Inflammatory macrophage (primary cell): ENCODE results near the gene FLNB.
"Not testable (repeated sequence)": the region's sequence is repeated elsewhere in the genome, so short reads cannot be mapped to it uniquely, and the experiment has no call there.

Experiments
- DNase-seq, 2 donors: peaks; one replicate each; pipeline ENCODE4 v3.0.0-alpha.2; 2020 to 2022

FLNB gene

GRCh38 chr3:58035524-58036255, 27.5 kb downstream of the FLNB start:
- no peak for DNase-seq

DNA sequence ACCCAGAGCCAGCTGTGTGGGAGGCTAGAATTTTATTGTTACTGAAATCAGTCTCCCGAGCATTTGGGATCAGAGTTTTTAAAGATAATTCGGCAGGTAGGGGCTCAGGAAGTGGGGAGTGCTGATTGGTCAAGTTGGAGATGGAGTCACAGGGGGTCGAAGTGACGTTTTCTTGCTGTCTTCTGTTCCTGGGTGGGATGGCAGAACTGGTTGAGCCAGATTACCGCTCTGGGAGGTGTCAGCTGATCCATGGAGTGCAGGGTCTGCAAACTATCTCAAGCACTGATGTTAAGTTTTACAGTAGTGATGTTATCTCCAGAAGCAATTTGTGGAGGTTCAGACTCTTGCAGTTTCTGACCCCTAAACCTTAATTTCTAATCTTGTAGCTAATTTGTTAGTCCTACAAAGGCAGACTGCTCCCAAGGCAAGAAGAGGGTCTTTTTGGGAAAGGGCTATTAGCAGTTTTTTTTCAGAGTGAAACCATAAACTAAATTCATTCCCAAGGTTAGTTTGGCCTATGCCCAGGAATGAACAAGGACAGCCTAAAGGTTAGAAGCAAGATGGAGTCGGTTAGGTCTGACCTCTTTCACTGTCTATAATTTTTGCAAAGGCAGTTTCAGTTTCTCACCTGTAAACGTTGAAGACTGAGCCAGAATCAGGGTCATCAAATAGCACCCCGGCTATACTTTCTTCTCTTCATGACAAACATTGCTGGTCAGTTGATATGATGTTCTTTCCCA, 28.2 kb downstream of the FLNB start:
- no peak for DNase-seq

DNA sequence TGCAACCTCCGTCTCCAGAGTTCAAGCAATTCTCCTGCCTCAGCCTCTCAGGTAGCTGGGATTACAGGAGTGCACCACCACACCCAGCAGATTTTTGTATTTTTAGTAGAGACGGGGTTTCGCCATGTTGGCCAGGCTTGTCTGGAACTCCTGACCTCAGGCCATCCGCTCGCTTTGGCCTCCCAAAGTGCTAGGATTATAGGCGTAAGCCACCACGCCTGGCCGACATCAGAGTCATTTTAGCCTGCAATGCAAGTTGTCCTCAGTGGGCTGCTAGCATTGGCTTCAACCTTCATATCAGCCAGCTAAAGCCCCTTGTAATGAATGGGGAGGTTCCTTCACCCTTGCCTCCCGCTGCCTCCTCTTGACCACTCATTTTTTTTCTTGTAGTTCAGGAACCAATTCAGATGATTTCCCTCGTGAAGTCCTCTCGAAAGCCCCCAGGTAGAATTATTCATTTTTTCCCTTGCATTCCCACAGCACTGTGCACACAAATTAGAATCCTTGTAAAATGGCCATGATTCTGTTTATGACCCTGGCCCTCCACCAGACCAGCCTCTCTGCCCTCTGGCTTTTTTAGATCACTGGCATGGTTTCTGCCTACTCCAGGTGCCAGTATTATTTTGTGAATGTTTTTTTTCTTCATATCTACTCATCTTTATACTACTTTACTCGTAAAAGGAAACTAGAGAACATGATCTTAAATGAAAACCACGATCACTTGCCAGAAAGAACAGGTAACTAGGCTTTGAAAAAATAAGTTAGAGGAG, 29.1 kb downstream of the FLNB start:
- DNase-seq = no peak

GRCh38 chr3:58038675-58039292, 30.6 kb downstream of the FLNB start:
- DNase-seq = peak; percentile 64 to 83

- peak; percentile 21 to 22 for DNase-seq
Measured at GRCh38 chr3:58039601-58040000, 31.4 kb downstream of the FLNB start.

- DNase-seq = no peak
Measured at GRCh38 chr3:58041182-58041825, 33.1 kb downstream of the FLNB start.

DNA sequence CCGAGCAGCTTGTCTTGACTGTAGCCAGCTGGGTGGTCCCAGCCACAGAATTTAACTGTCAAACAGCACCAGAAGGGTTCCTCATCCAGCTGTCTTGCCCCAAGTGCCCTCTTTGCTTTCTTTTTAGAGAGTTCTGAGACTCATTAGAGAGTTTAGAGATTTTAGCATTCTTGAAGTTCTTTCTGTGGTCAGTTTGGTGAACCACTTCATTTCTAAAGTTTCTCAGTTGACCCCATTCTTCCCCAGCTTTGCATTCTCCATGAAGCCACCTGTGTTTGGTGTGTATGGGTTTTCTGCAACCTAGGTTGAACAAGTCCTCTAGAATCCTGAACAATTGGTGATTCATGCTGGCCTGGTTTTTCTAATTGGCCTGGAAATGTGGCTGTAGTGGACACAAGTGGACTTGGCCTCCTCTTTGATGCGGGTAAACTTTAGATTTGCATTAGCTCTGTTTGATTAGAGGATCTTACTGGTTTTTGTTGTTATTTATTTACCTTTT, 33.7 kb downstream of the FLNB start:
- DNase-seq = no peak

DNA sequence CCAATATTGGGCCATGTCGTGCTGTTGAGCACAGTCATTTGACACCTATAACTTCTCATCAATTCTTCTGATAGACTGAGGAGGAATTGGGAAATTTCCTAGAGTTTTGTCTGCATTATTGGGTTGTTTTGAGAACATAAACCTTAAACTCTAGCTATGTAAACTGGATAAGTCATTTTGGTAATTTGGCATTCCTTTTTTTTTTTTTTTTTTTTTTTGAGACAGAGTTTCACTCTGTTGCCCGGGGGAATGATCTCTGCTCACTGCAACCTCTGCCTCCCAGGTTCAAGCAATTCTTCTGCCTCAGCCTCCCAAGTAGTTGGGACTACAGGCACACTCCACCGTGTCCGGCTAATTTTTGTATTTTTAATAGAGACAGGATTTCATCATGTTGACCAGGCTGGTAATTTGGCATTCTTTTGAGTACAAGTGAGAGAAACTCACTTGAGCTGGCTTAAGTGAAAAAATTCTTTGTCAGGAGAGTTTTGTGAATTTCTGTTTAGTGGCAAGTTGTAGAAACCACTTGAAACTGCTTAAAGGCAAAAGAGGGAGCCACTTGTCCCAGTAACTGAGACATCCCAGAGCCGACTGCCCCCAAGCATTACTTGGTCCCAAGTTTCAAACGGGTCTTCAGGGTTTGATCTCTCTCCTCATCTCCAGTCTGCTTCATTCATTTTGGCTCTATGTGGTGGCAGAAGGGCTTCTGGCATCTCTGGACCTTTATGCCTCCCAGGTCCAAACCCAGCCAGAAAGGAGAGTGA, 34.9 kb downstream of the FLNB start:
- no peak for DNase-seq

DNA sequence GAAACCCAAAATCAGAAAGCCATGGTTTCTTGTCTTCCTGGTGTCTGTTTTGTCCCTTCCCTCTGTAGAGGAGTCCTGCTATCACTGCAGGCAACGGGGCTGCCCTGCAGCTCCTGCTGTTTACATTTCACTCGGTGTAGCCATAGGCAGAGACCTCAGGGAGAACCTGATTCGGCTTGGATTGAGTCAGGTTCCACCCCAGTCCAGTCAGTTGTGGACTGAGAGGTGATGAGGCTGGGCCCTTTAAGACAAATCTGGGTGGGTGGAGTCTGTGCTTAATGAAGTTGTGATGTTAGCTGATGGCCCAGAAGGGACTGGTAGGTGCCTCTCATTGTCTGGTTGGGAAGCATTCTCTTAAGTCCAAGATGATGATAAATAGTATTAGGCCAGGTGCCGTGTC, 35.7 kb downstream of the FLNB start:
- no peak for DNase-seq

DNA sequence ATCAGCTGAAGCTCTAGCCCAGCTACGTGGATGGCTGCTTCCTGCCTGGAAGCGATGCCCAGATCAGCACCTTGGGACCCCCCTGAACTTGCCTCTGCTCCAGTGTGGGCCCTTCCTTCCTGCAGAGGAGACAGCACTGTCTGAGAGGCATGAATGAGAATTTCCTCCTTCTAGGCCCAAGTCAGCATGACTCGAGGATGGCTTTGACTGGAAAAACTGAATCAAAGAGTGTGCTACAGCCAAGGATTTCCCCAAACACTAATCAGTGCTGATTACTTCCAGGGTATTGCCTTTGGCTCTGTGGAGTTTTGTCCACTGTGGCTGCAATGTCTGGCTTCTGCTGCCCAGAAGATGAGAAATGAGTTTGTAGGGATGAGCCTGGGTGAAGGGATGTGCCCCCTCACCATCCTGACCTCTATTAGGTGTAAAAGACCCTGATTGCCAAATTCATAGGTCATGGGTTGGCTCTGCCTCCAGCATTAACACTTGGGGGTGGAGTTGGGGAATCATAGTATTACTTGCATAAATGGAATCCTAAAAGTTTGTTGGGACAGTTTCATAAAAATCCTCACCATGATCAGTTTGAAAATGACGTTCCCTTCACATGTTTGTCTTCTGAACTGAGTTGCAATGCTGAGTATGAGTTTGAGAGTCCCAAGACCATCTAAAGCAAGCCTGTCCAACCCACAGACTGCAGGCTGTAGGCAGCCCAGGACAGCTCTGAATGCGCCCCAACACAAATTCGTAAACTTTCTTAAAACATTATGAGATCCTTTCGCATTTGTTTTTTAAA, 36.7 kb downstream of the FLNB start:
- DNase-seq = no peak

DNA sequence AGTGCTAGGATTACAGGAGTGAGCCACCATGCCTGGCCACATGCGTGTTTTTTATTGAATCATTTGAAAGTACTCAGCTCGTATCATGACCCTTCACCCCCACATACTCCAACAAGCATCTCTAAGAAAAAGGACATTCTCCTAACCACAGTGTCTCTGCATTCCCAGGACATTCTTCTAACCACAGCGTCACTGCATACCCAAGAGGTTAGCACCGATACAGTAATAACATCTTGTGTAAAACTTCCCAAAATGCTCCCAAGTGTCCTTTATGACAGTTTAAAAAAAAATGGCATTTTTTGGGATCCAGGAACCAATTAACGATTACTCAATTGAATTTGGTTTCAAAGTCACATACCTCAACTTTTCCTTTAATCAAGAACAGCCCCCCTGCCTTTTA, 39.6 kb downstream of the FLNB start:
- DNase-seq = no peak

GRCh38 chr3:58048301-58048700, 40.1 kb downstream of the FLNB start:
- no peak for DNase-seq

- DNase-seq = no peak
Measured at GRCh38 chr3:58049143-58049785, 41.0 kb downstream of the FLNB start.

- DNase-seq = peak; percentile 77 to 80
Measured at GRCh38 chr3:58051196-58051595, 43.0 kb downstream of the FLNB start.

DNA sequence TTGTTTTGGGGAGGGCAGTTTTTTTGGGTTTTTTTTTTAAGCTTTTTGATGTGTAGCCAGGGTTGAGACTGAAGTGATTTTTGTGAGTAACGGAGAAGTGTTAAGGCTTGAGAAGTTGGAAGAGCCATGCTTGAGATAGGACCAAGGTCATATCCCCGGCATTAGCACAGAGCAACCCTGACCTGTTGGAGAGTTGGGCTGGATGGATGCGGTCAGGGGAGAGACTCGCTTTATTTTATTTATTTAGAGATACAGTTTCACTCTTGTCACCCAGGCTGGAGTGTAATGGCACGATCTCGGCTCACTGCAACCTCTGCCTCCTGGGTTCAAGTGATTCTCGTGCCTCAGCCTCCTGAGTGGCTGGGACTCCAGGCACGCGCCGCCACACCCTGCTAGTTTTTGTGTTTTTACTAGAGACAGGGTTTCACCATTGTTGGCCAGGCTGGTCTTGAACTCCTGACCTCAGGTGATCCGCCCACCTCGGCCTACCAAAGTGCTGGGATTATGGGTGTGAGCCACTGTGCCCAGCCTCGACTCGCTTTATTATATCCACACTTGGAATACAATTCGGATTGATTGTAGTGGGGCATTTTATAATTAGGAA, 43.5 kb downstream of the FLNB start:
- not testable (repeated sequence) for DNase-seq

DNA sequence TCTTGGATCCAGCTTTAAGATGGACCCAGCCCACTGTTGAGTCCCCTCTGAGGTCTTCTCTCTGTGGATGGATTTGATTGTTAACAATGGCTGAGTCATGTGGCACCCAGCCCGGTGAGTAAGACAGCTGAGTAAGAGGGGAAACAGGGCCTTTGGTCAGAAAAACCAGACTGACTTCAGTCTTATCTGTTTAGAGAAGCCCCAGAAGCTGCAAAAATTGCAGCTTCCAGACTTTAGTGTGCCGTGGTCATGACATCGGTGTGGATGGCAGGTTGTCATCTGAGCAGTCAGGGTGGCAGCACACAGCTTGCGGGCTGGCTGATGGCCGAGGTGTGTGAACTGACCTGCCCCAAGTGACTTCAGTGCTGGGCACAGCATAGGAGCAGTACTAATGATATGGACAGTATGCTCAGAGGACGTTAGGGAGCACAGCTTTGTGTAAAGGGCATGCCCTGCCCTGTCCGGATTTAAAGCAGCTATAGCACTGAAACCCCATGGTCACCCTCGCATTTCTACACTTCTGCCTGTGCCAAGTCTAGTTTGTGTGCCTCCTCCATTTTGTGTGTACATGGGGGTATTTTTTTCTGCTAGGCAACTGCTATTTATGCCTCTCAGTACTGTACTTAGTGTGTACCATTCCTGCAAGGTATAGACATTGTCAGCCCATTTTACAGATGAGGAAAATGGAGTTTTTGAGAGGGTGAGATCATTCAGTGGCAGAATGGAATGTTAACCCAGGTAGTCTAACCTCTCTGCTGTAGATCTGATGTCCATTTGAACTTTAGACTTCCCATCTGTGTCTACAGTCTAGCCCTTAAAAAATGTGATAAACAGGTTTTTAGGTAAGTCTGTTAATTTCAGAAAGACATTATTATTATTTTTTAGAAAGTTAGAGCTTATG, 44.4 kb downstream of the FLNB start:
- DNase-seq = peak; percentile 72 to 82

DNA sequence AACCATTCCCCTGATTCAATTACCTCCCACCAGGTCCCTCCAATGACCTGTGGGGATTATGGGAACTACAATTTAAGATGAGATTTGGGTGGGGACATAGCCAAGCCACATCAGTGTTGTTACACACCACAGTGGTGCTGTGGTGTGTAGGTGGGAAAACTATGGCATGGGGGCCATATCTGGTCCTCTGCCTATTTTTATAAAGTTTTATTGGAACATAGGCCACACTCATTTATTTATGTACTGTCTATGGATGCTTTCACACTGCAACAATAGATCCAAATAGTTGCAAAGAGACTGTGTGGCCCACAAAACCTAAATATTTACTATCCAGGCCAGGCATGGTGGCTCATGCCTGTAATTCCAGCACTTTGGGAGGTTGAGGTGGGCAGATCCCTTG, 46.4 kb downstream of the FLNB start:
- no peak for DNase-seq

- peak; percentile 10 to 20 for DNase-seq
Measured at GRCh38 chr3:58055314-58055713, 47.1 kb downstream of the FLNB start.

DNA sequence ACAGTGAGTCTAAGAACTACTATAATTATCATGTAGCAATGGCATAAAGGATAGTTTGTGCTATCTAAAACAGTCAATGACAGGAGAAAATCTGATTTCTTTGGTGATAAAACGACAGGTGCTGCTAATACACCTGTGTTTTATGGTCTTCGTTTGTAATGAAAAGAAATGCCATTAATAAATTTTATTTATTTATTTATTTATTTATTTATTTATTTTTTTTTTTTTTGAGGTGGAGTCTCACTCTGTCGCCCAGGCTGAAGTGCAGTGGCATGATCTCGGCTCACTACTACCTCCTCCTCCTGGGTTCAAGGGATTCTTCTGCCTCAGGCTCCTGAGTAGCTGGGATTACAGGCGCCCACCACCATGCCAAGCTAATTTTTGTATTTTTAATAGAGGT, 47.7 kb downstream of the FLNB start:
- DNase-seq = not testable (repeated sequence)
